ENCODE measurements around the gene DNAJC12. TPM values are rescaled to one million over a fixed set of nuclear protein-coding genes. Genes with fewer than 3 reads are reported as not detected.
A peak's percentile ranks its signal among the peaks of the same experiment; 100 is the strongest.

Gene DNAJC12
- total and polyA plus RNA-seq, 2 donors (not counting 1 experiment from before 2014, with no cell fraction given) = 0.19 TPM; not detected in 1

- H3K4me3 Mint-ChIP-seq = peak overlapping the region; percentile 6
These were observed 52.9 kb downstream of the DNAJC12 start for GRCh38 chr10:67785098-67785497.

More at GRCh38 chr10:67785098-67785497, 52.9 kb downstream of the DNAJC12 start:
- ATAC-seq (ENCODE audit: low read depth) (no peak), DNase-seq (no peak)
- WGBS (ENCODE audit: insufficient coverage) = no CpG with 5 or more reads among the region's 1 CpG
- no peaks in the 10 kb centered on the region for H3K79me2 ChIP-seq (ENCODE audit: control insufficient read depth, insufficient read depth, low read length)
- intact Hi-C loops (cut with micrococcal nuclease) = loop anchor here (10.0 kb wide), 1 partner anchor 620 kb away; the partner anchor contains the start of gene RUFY2
- CTCF ChIA-PET = interaction anchor here (0.9 to 14.2 kb wide), 6 partner anchors 70 to 516 kb away, joined by 3 to 512 read pairs (median 8); partner anchors contain the start of gene CTNNA3
- H3K4me1 ChIP-seq (ENCODE audit: control insufficient read depth in 2 of 2, insufficient read depth in 2 of 2, low read length in 2 of 2) = peaks cover 30 to 46% of the 10 kb centered on the region in 2 donors
- H3K4me3 ChIP-seq (ENCODE audit: control extremely low read depth in 1 of 5, extremely low read depth in 1 of 5, insufficient read depth in 1 of 5, low read depth in 2 of 5, low read length in 4 of 5) = no peak overlapping the region
- H3K27ac ChIP-seq (ENCODE audit: low read length in 2 of 2) = peak overlapping the region in 1 of 2 donors; percentile 81
- no peak overlapping the region for H3K4me2 ChIP-seq (replicated peaks; ENCODE audit: low read depth, low read length, poor library complexity, severe bottlenecking)
- no peaks in the 10 kb centered on the region for H3K9me3 Mint-ChIP-seq (ENCODE audit: insufficient read depth)
- peaks cover 3% of the 10 kb centered on the region for H3K27me3 Mint-ChIP-seq
- TF ChIP-seq EZH2 (IDR thresholded peaks at IDR 0.05; ENCODE audit: borderline replicate concordance, insufficient read depth, low read depth, low read length, poor library complexity, severe bottlenecking) = no peak
- TF ChIP-seq CTCF (IDR thresholded peaks at IDR 0.05) = no peak
- H2AFZ ChIP-seq (ENCODE audit: insufficient read depth, low read depth, low read length, poor library complexity, severe bottlenecking) = peak overlapping the region; percentile 89
- H3K27ac Mint-ChIP-seq = peak overlapping the region; percentile 10
- POLR2A ChIA-PET = no interaction called here
- no peaks in the 10 kb centered on the region for H3K9me3 ChIP-seq (ENCODE audit: control extremely low read depth in 1 of 3, control insufficient read depth in 2 of 3, insufficient read depth in 1 of 3, low read length in 2 of 3)
- no peaks in the 10 kb centered on the region for H4K20me1 ChIP-seq (ENCODE audit: control insufficient read depth, insufficient read depth, low read length, poor library complexity, severe bottlenecking)
- no peak overlapping the region for H3K9ac ChIP-seq (ENCODE audit: low read length)
- peaks cover 0 to 3% (median 0%) of the 10 kb centered on the region in 4 experiments for H3K27me3 ChIP-seq (replicated peaks in 1 of 4; ENCODE audit: control extremely low read depth in 1 of 4, control insufficient read depth in 3 of 4, insufficient read depth in 4 of 4, low read length in 3 of 4)
- H3K4me1 Mint-ChIP-seq = peaks cover 35% of the 10 kb centered on the region
- H3K36me3 ChIP-seq (replicated peaks in 1 of 2; ENCODE audit: control extremely low read depth in 1 of 2, control insufficient read depth in 1 of 2, extremely low read depth in 1 of 2, insufficient read depth in 2 of 2, low read length in 1 of 2) = no peaks in the 10 kb centered on the region
